ENCODE results near the gene POGLUT2.

POGLUT2 gene

DNA sequence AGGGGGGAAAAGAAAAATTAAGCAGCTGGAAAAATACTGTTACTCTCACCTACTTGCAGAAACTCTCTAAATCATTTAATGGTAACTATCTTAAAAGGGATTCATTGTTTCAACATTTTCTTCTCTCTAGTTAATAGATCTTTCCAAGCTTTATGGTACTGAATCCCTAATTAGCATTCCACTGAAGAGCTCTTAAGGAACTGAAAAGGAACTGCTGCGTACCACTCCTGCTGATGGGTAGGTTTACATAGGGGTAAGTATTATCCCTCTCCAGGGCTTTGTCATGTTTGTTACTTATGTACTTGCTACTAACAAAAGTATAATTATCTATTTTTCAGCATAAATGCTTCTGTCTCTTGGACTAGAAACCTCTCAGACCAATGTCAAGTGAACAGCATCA, 37.7 kb downstream of the POGLUT2 start:
- DNase-seq: no peak

DNA sequence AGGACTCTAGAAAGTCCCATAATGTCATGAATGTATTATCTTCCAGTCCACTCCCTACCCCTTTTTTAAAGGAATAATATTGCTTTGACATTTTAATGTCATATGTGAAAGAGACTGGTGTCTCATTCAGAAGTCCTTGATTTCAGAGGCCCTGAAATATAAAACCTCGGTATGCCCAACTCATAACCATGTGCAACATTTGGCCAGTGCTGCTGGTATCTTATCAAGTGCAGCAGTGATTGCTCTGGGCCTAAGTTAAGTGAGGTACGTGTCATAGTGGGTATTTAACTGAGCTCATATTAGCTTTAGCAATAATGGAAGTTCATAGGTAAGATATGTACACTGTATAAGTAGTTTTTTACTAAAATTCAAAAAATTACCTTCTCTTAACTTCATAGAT, 39.9 kb downstream of the POGLUT2 start:
- no peak for DNase-seq

DNA sequence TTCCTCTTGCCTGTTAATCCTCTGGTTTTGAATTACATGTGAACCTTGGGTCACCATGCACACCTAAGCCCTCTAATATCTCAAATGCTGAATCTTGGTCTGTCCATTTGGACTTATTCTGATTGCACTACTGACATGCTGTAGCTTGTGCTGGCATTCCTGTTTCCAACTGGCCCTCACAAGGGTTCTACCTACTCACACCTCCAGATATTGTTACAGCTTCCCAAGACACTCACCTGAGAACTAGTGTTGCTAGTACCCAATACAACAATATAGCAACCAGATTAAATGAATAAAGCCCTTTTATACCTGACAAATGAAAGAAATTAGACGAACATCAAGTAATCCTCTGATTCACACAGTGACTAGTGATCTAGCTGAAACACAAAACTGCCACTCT, 41.8 kb downstream of the POGLUT2 start:
- no peak for DNase-seq

GRCh38 chr13:102751886-102752285, 46.9 kb downstream of the POGLUT2 start:
- no peak for DNase-seq

GRCh38 chr13:102742506-102742905, 56.3 kb downstream of the POGLUT2 start:
- DNase-seq: no peak

- DNase-seq: no peak
These were observed 56.7 kb downstream of the POGLUT2 start for GRCh38 chr13:102742101-102742500.

All from NCI-H1105 (cell line).